GM18508 (cell line): Measurements from ENCODE around the gene FRMD3.

Source experiments
- ATAC-seq: cut with Tn5 transposase; IDR thresholded peaks from one replicate; pipeline ENCODE4 v1.9.1; 2021; ENCODE audit warnings: moderate number of reproducible peaks; ENCODE audit not compliant: insufficient read depth, unreplicated experiment

The FRMD3 gene

GRCh38 chr9:83538172-83538889, at the start of gene FRMD3:
Gene FRMD3, minus strand, starts transcription at chr9:83538401. Its CDS starts 170 bp downstream, at chr9:83538231.
- ATAC-seq, result no peak

GRCh38 chr9:83584995-83585394, 46.8 kb upstream of the FRMD3 start:
- ATAC-seq, result no peak

GRCh38 chr9:83583151-83584014, 45.2 kb upstream of the FRMD3 start:
- no peak for ATAC-seq

- no peak for ATAC-seq
Measured at GRCh38 chr9:83582029-83582428, 43.8 kb upstream of the FRMD3 start.

- no peak for ATAC-seq
Measured at GRCh38 chr9:83574482-83574881, 36.3 kb upstream of the FRMD3 start.

- ATAC-seq, result no peak
Measured at GRCh38 chr9:83572524-83572923, 34.3 kb upstream of the FRMD3 start.

- no peak for ATAC-seq
Measured at GRCh38 chr9:83570359-83570758, 32.2 kb upstream of the FRMD3 start.

- peak; percentile 50 for ATAC-seq
Measured at GRCh38 chr9:83569326-83569725, 31.1 kb upstream of the FRMD3 start.

GRCh38 chr9:83563360-83563759, 25.2 kb upstream of the FRMD3 start:
- ATAC-seq, result no peak

- no peak for ATAC-seq
Measured at GRCh38 chr9:83560169-83560826, 22.1 kb upstream of the FRMD3 start.

GRCh38 chr9:83557771-83558170, 19.6 kb upstream of the FRMD3 start:
- ATAC-seq, result no peak

GRCh38 chr9:83557317-83557716, 19.1 kb upstream of the FRMD3 start:
- ATAC-seq, result no peak

- ATAC-seq, result no peak
Measured at GRCh38 chr9:83554278-83554677, 16.1 kb upstream of the FRMD3 start.

GRCh38 chr9:83544002-83544698, 5.9 kb upstream of the FRMD3 start:
- ATAC-seq, result no peak

GRCh38 chr9:83538890-83539238, 663 bp upstream of the FRMD3 start:
- no peak for ATAC-seq

GRCh38 chr9:83537331-83538171, 650 bp downstream of the FRMD3 start:
- ATAC-seq, result no peak

GRCh38 chr9:83536332-83536731, 1.9 kb downstream of the FRMD3 start:
- ATAC-seq, result no peak

- no peak for ATAC-seq
Measured at GRCh38 chr9:83535736-83536135, 2.5 kb downstream of the FRMD3 start.

GRCh38 chr9:83533296-83533695, 4.9 kb downstream of the FRMD3 start:
- ATAC-seq, result no peak

GRCh38 chr9:83526901-83527300, 11.3 kb downstream of the FRMD3 start:
- no peak for ATAC-seq
